Gastroesophageal sphincter (tissue), 4 donors: ENCODE data around the gene SACM1L. TPM values are rescaled to one million over a fixed set of nuclear protein-coding genes. Genes with fewer than 3 reads are reported as not detected.

ENCODE experiments used
- ATAC-seq: fragments of 150-250 bp; one replicate; pipeline ENCODE4 v1.9.1; 2016; ENCODE audit warnings: mild to moderate bottlenecking, moderate library complexity
- H3K27ac ChIP-seq, 4 donors: fragments of 200-600 bp; sonication (generic) in 3 of 4; 1 replicate in 3 of 4; 2 replicates in 1 of 4; pipeline ENCODE4 v1.5.1; 2016 to 2019
- H3K27me3 ChIP-seq: fragments of 200-600 bp; sonication (generic); one replicate; pipeline ENCODE4 v1.5.1; 2019
- H3K36me3 ChIP-seq, 2 donors: fragments of 200-600 bp; sonication (generic); one replicate each; pipeline ENCODE4 v1.5.1; 2019; ENCODE audit warnings: control low read depth in 1 of 2
- H3K4me1 ChIP-seq, 3 donors: fragments of 200-600 bp; sonication (generic); 1 replicate in 2 of 3; 2 replicates in 1 of 3; pipeline ENCODE4 v1.5.1; 2016 to 2019; ENCODE audit warnings: control low read depth in 2 of 3
- H3K4me3 ChIP-seq, 2 donors: fragments of 200-600 bp; sonication (generic); one replicate each; pipeline ENCODE4 v1.5.1; 2019; ENCODE audit warnings: mild to moderate bottlenecking in 1 of 2, moderate library complexity in 1 of 2
- H3K9me3 ChIP-seq, 3 donors: fragments of 200-600 bp; sonication (generic); one replicate each; pipeline ENCODE4 v1.5.1; 2017 to 2019; ENCODE audit warnings: control low read depth in 2 of 3
- EP300 ChIP-seq: sonication (generic); formaldehyde crosslinking; IDR thresholded peaks from one replicate; pipeline ENCODE4 v1.6.1; 2017; ENCODE audit warnings: antibody characterized with exemption, mild to moderate bottlenecking
- POLR2A ChIP-seq, 2 donors: fragments of 450-650 bp; IDR thresholded peaks; one replicate each; pipeline ENCODE4 v1.6.1; 2017; ENCODE audit warnings: antibody characterized with exemption in 2 of 2, mild to moderate bottlenecking in 2 of 2, moderate library complexity in 1 of 2
- POLR2AphosphoS5 ChIP-seq: sonication (generic); formaldehyde crosslinking; IDR thresholded peaks from one replicate; pipeline ENCODE4 v1.6.1; 2017; ENCODE audit warnings: antibody characterized with exemption
- WGBS, 2 donors: methylation state at CpG; one replicate each; pipeline ENCODE4 v1.1.5; 2018; ENCODE audit warnings: low coverage in 1 of 2; 5-methylcytosine and 5-hydroxymethylcytosine counted together
- total RNA-seq, 4 donors: library from RNA; depleted of rRNA; stranded (reverse); fragments of >200 nt; gene quantifications; one replicate each; pipeline ENCODE4 v1.1.0, GENCODE V29; 2016
- TF ChIP-seq, protein P1 (sequence below), 4 experiments: fragments of 200-600 bp in 2 of 4; fragments of 450-650 bp in 2 of 4; sonication (generic) in 1 of 4; IDR thresholded peaks; one replicate each; pipeline ENCODE4 v1.5.1; 2017 to 2019; ENCODE audit warnings: antibody characterized with exemption in 4 of 4, mild to moderate bottlenecking in 2 of 4, moderate library complexity in 2 of 4

Gene SACM1L
- total RNA-seq, 4 donors from 2014 or later: 31.9 to 52.6 (median 38.2) TPM

- Histone ChIP-seq H3K27me3 (no peaks in the 10 kb centered on the region), H3K4me1 (peaks cover 0 to 65% (median 18%) of the 10 kb centered on the region in 3 donors), H3K4me3 (peak overlapping the region in 1 of 2 donors; percentile 34), H3K9me3 (no peaks in the 10 kb centered on the region), H3K36me3 (peaks cover 0 to 27% of the 10 kb centered on the region in 2 donors), H3K27ac (peak overlapping the region in 2 of 4 donors; percentile 27 to 30)
- no peak for ATAC-seq
- TF ChIP-seq, protein P1, sequence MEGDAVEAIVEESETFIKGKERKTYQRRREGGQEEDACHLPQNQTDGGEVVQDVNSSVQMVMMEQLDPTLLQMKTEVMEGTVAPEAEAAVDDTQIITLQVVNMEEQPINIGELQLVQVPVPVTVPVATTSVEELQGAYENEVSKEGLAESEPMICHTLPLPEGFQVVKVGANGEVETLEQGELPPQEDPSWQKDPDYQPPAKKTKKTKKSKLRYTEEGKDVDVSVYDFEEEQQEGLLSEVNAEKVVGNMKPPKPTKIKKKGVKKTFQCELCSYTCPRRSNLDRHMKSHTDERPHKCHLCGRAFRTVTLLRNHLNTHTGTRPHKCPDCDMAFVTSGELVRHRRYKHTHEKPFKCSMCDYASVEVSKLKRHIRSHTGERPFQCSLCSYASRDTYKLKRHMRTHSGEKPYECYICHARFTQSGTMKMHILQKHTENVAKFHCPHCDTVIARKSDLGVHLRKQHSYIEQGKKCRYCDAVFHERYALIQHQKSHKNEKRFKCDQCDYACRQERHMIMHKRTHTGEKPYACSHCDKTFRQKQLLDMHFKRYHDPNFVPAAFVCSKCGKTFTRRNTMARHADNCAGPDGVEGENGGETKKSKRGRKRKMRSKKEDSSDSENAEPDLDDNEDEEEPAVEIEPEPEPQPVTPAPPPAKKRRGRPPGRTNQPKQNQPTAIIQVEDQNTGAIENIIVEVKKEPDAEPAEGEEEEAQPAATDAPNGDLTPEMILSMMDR (IDR thresholded peaks at IDR 0.05): no peak
- TF ChIP-seq EP300 (no peak), POLR2AphosphoS5 (no peak), POLR2A (IDR thresholded peaks at IDR 0.05) (no peak)
- 40 to 55% methylated on average over 5 to 10 of the region's 10 CpGs for WGBS, 2 donors
Measured at GRCh38 chr3:45664578-45664977, 24.6 kb upstream of the SACM1L start.

DNA sequence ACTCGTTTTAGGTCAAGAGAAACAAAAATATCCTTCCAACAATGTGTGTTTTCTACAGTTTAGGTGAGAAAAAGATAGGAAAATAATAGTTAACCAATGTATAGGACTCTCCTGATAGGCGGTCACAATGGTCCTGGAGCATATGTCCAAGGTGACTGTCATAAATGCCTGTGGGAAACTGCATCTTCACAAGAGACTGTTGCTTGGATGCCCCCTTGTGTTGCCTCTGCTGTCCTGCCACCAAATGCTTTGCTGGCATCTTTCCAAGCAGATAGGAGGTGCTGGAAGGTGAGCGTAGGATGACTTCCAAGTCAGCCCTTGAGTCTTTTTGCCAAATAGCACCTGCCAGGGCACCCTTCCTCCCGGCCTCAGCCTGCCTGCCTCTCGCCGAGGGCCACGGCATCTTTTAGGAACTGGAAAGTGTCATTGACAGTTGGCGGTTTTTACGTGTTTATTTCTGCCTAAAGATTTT is 24.1 kb upstream of the SACM1L start:
- Histone ChIP-seq H3K27ac (peak overlapping the region in 1 of 4 donors; percentile 30), H3K4me1 (peaks cover 0 to 59% (median 18%) of the 10 kb centered on the region in 3 donors)

DNA sequence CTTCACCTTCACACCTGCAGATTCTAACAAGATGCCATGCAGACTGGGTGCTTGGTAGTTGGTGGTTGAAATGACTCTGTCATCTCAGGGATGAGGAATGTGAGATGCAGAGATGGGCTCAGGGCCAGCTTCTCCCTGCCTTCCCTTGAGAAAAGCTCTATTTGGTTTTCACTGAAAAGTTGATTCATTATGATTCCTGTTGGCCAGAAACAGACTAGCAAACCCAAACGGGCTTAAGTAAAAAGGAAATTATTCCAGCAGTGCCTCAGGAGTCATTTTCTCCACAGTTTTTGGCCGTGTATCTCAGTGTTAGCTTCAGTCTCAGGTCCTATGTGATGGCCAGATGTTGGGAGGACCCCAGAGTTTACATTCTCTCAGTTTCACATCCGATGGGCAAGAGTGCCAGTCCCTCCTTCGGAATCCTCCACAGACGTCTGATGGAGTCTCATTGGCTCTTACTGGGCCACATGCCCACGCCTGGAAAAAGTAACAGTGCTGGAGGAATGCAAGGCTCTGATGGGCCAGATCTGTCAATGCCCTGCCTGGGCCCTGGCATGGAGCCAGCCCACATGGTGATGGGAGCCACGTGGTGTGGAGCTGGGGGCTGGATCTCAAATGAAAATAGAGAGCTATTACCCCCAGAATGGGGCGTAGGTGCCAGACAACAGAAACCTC is 22.3 kb upstream of the SACM1L start:
- Histone ChIP-seq H3K27ac (peak overlapping the region in 3 of 4 donors; percentile 54 to 61 (median 59)), H3K4me3 (no peak overlapping the region), H3K4me1 (peaks cover 0 to 66% (median 29%) of the 10 kb centered on the region in 3 donors), H3K9me3 (no peaks in the 10 kb centered on the region), H3K36me3 (peaks cover 0 to 42% of the 10 kb centered on the region in 2 donors), H3K27me3 (no peaks in the 10 kb centered on the region)
- WGBS, 2 donors: 12 to 26% methylated on average over 3 to 8 of the region's 8 CpGs
- ATAC-seq: peak; percentile 17
- TF ChIP-seq EP300 (no peak), POLR2A (IDR thresholded peaks at IDR 0.05) (no peak), POLR2AphosphoS5 (peak; percentile 60)
- TF ChIP-seq, protein P1 (IDR thresholded peaks at IDR 0.05): no peak

More for the DNA sequence above, 24.1 kb upstream of the SACM1L start:
- 70 to 86% methylated on average over 2 to 9 of the region's 9 CpGs for WGBS, 2 donors
- H3K27me3 ChIP-seq: no peaks in the 10 kb centered on the region
- H3K4me3 ChIP-seq: peak overlapping the region in 1 of 2 donors; percentile 34
- H3K36me3 ChIP-seq: peaks cover 0 to 33% of the 10 kb centered on the region in 2 donors
- H3K9me3 ChIP-seq: no peaks in the 10 kb centered on the region
- TF ChIP-seq EP300 (no peak), POLR2A (IDR thresholded peaks at IDR 0.05) (no peak), POLR2AphosphoS5 (peak; percentile 30)
- TF ChIP-seq, protein P1 (IDR thresholded peaks at IDR 0.05): peak in 3 of 4 experiments; percentile 40 to 55 (median 41)
- no peak for ATAC-seq

DNA sequence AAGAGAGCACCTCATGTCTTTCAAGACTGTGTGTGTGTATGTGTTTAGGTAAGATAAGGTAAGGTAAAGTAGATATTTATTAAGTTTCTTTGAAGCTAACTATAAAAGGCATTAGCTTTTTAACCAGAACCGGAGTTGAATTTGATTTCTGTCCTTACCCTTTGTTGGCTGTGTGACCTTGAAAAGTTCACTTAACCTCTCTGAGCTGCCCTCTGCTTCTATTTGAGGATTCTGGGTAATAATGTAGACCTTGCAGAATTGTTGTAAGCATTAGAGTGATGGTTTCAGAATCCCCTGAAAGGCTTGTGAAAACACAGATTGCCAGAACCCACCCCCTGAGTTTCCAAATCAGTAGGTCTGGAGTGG is 21.6 kb upstream of the SACM1L start:
- H3K27ac ChIP-seq: peak overlapping the region in 3 of 4 donors; percentile 54 to 61 (median 59)
- ATAC-seq: peak; percentile 14
- TF ChIP-seq EP300 (no peak), POLR2AphosphoS5 (no peak), POLR2A (IDR thresholded peaks at IDR 0.05) (no peak)
- TF ChIP-seq, protein P1 (IDR thresholded peaks at IDR 0.05): no peak
- no peaks in the 10 kb centered on the region for H3K9me3 ChIP-seq
- H3K4me1 ChIP-seq: peaks cover 0 to 73% (median 32%) of the 10 kb centered on the region in 3 donors
- no peaks in the 10 kb centered on the region for H3K27me3 ChIP-seq
- H3K36me3 ChIP-seq: peaks cover 0 to 49% of the 10 kb centered on the region in 2 donors
- WGBS, 2 donors: 70 to 73% methylated on average over 1 of the region's 1 CpG
- no peak overlapping the region for H3K4me3 ChIP-seq

DNA sequence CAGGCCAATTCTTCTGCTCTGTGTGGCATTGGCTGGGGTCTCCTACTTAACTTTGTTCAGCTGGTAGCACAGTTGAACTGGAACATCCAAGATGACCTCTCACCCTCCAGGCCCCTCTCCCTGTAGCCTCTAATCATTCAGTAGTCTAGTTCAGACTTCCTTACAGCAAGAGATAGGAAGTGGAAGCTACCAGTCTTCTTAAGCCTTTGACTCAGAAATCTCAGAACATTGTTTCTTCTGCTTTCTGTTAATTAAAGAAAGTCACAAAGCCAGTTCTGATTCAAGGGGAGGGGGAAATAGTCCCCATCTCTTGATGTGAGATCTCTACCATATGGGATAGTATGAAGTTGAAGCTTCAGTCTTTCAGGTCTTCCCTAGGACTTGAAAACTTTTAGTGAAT is 18.8 kb upstream of the SACM1L start:
- peaks cover 0 to 56% (median 28%) of the 10 kb centered on the region in 3 donors for H3K4me1 ChIP-seq
- TF ChIP-seq POLR2AphosphoS5: no peak
- TF ChIP-seq EP300: no peak
- TF ChIP-seq POLR2A (IDR thresholded peaks at IDR 0.05): no peak
- TF ChIP-seq, protein P1 (IDR thresholded peaks at IDR 0.05): no peak
- H3K27me3 ChIP-seq: no peaks in the 10 kb centered on the region
- no peak overlapping the region for H3K4me3 ChIP-seq
- no peaks in the 10 kb centered on the region for H3K9me3 ChIP-seq
- peaks cover 0 to 78% of the 10 kb centered on the region in 2 donors for H3K36me3 ChIP-seq
- peak overlapping the region in 1 of 4 donors; percentile 34 for H3K27ac ChIP-seq
- ATAC-seq: no peak
